ENCODE results near the gene SRP9.
"Not testable (repeated sequence)": the region's sequence is repeated elsewhere in the genome, so short reads cannot be mapped to it uniquely, and the experiment has no call there.

The SRP9 gene

DNA sequence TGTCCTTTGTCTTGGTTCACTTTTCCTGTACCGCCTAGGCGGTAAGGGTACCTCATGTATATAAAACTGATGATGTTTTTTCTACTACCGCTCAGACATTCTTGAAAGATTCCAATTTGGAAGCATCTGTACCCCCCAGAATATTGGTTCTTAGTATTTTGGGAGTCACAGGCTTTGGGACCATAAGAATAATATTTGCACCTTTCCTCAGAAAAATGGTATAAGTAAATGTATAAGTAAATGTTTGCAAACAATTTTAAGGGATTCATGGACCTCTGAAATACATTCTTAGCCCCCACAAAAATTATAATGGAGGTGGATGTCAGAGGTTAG, 677 bp downstream of the SRP9 start:
- DNase-seq, result no peak

DNA sequence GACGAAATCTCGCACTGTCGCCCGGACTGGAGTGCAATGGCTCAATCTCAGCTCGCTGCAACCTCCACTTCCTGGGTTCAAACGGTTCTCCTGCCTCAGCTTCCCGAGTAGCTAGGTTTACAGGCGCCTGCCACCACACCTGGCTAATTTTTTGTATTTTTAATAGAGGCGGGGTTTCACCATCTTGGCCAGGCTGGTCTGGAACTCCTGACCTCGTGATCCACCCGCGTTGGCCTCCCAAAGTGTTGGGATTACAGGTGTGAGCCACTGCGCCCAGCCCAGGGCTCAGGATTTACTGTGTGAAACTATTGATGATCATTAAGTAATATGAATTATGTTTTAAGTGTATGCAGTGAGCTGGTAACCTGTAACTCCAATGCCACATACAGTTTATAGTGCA, 1.5 kb downstream of the SRP9 start:
- DNase-seq, result not testable (repeated sequence)

DNA sequence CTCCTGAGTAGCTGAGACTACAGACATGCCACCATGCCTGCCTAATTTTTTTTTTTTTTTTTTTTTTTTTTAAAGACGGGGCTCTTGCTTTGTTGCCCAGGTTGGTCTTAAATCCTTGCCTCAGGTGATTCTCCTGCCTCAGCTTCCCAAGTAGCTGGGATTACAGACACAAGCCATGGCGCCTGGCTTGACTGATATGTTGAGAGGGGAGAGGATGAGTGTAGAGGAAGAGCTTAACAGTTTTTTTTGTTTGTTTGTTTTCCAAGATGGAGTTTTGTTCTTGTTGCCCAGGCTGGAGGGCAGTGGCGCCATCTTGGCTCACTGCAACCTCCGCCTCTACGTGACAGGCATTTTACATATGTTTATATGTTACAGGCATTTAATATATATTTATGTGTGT, 2.5 kb downstream of the SRP9 start:
- no peak for DNase-seq

DNA sequence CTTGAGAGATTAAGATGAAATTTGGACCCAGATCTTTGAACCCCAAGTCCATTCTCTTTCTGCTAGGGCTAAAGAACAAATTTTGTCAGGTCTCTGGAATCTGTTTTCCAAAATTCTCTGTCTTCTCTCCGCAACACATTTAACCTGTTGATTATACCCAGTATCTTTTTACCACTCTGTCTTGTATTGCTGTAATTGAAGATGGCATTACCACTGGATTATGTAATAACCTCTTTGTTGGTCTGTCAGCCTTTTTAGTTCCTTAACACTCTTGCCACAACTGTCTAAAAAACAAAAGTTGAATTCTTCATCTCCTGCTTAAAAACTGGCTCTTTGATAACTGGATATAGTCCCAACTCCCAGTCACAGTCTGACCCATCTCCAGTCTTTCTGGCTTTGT, 3.0 kb downstream of the SRP9 start:
- DNase-seq, result no peak

DNA sequence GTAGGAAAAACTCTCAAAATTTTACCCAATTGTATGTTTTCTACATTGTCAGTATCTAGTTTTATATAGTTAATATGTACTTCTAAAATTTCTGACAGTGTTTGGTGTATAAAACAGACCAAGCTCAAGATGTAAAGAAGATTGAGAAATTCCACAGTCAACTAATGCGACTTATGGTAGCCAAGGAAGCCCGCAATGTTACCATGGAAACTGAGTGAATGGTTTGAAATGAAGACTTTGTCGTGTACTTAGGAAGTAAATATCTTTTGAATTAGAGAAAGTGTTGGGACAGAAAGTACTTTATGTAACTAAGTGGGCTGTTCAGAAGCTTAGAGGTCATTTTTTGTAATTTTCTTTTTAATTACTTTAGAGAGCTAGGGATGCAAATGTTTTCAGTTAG, 11.5 kb downstream of the SRP9 start:
- not testable (repeated sequence) for DNase-seq

DNA sequence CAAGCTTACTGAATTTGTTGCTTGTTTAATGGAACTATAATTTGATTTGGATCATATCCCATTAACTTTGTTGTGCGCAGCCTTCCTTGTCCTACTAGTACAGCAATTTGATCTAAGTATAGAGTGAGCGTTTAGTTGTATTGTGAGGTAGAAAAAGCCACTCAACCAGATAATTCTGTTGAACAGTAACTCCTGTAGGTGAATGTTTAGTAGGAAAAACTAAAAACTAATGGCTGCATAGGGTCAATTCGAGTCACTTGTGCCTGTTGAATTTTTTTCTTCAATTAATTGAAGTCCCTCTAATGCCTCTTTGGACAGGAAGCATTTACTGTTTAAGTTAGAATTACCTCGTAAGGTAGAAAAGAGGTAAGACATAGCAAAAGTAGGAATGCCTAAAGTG, 17.3 kb downstream of the SRP9 start:
- DNase-seq, result no peak

DNA sequence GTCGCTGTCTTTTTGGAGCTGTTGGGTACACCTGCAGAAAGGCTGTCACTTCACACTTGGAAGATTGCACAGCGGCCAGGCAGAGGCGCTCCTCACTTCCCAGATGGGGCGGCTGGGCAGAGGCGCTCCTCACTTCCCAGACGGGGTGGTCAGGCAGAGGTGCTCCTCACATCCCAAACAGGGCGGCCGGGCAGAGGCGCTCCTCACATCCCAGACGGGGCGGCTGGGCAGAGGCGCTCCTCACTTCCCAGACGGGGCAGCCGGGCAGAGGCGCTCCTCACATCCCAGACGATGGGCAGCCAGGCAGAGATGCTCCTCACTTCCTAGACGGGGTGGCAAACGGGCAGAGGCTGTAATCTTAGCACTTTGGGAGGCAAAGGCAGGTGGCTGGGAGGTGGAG, 18.5 kb downstream of the SRP9 start:
- not testable (repeated sequence) for DNase-seq

DNA sequence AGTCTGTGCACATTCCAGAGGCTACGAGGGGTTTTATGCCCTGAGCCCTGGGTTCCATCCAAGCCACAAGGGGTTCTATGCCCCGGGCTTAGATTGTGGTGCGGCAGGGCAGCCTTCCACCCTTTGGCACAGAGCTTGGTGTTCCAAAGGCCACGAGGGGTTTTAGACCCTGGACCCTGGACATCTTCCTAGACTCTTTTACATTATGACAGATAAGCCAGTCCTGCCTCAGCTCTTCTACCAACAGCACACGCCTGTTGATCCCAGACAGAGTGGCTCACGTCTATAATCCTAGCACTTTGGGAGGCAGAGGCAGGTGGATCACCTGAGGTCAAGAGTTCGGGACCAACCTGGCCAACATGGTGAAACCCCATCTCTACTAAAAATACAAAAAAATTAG, 23.5 kb downstream of the SRP9 start:
- not testable (repeated sequence) for DNase-seq

DNA sequence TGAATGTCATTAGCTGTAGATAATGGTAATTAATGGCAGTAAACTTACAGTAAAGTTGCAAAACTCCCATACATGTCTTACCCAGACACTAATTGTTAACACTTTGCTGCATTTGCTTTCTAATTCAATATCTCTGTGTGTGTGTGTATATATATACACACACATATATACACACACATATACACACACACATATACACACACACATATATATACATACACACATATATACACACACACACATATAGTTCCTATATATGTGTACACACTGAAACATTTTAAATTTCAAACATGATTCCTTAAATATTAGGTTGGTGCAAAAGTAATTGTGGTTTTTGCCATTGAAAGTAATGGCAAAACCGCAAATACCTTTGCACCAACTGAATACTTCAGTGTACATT, 28.6 kb downstream of the SRP9 start:
- no peak for DNase-seq

DNA sequence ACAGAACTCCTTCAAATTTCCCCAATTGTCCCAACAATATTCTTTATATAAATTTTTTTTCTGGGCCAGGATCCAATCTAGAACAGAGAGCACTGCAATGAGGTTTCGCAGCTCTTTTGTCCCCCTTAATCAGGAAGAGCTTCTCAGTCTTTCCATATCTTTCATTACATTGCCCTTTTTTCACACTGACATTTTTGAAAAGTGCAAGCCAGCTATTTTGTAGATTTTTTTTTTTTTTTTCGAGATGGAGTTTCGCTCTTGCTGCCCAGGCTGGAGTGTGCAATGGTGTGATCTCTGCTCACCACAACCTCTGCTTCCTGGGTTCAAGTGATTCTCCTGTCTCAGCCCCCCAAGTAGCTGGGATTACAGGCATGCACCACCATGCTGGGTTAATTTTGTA, 29.1 kb downstream of the SRP9 start:
- not testable (repeated sequence) for DNase-seq

DNA sequence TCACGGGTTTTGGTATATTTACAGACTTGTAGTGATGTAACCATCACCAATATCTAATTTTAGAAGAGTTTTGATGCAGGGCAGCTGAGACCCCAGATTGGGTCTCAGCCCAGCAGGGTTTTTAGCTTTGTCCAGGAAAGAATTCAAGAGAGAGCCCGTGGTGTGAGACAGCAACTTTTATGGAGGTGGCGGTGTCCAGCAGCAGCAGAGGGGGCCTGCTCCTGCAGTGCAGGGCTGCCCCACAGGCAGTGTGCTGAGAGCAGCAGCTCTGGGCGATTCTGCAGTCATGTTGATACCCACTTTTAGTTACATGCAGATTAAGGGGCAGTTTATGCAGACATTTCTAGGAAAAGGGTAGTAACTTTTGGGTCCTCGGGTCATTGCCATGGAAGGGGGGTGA, 30.5 kb downstream of the SRP9 start:
- DNase-seq, result no peak

DNA sequence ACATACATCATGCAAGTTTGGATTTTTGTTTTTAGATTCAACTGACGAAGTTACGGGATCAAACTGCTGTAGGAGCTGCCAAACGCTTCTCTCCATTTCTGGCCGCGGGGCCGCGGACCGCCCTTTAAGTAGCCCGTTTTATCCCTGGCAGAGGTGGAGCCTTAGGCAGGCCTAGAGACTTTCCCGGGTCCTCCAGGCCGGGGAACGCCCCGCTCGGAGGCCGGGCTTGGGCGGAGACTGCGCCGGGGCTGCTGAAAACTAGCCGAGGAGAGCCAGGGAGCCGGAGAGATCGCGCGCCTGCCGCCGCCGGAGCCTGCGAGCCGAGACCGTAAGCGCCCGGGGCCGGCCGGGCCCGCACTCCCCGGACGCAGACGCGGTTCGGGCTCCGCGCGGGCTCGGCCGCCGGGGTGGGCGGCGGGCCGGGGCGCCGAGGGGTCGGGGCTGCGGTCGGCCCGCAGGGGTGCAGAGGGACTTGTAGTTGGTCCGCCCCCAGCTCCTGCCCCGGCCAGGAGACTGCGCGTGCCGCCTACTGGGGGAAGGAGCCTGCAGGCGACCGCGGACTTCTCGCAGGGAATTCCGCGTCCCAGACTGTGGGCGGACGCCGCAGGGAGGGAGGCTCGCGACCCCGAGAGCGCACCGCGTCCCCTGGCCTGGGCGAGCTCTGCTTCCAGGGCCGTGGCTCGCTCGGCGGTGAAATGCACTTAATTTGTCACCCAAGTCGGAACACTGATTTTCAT, 32.4 kb downstream of the SRP9 start, which contains the start of gene EPHX1:
TSS of gene EPHX1 (plus strand) at position 283 of the 737 bp plus-strand sequence. CDS start 18,606 bp downstream, outside the sequence.
- peak; percentile 86 for DNase-seq

DNA sequence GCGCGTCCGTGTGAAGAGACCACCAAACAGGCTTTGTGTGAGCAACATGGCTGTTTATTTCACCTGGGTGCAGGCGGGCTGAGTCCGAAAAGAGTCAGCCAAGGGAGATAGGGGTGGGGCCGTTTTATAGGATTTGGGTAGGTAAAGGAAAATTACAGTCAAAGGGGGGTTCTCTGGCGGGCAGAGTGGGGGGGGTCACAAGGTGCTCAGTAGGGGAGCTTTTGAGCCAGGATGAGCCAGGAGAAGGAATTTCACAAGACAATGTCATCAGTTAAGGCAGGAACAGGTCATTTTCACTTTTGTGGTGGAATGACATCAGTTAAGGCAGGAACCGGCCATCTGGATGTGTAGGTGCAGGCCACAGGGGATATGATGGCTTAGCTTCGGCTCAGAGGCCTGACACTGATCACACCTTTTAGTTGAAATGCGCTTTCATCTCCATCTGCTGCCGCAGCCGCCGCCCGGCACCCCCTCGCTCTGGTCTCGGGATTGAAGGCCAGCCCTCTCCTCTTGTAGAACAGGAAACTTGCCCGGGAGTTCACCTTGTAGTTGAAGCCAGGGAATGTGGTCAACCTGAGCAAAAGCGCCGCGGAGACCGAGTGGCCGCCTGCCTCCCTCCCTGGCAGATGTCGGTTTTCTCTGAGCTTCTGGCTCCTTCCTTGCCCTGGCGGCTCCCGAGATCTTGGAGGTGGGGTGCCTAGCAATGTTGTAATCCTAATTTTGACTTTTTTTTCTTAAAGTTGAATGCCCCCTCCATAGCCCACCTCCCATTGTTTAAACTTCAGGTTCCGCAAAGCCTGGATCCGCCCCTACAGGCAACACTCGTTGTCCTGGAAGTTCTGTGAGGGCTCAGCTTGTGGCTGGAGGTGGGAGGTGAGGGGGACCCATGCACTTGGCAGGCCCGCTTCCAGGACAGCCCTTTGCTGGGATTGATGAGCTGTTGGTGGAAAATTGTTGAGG, 33.2 kb downstream of the SRP9 start:
- not testable (repeated sequence) for DNase-seq

DNA sequence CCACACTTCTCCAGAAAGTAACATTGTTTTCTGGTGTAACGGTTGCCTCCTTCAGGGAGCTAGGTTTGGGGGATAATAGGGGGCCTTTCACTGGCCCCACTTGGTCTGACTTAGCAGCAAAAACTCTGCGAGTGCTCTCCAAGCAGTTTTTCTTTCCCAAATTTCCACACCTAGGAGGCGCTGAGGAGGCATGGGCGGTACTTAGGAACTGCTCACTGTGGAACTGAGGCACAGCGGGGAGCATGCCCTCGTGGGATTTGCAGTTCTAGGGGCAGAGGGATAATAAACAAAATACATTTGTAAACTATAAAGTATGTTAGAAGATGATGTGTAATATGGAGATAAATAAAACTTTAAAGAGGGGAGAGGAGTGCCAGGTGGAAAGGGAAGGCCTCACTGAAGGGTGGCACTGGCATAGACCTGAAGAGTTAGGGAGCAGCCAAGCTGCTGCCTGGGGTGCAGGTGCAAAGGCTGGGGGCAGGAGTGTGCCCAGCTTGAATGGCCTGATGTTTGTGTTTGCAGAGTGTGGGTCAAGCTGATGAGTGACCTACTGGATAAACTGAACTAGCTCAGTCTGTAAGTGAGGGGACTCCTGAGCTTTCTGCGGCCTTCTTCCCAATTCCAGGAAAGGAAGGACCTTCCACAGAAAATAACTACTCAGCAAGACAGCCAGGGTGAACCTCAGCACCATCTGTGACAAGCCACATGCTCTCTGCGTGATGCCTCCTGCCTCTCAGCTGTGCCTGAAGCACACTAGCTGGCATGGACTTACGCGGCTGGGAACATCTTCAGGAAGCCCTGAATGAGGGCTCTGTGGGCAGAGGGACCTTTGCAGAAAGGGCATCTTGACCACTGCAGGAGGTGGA, 34.2 kb downstream of the SRP9 start:
- DNase-seq, result peak; percentile 6

DNA sequence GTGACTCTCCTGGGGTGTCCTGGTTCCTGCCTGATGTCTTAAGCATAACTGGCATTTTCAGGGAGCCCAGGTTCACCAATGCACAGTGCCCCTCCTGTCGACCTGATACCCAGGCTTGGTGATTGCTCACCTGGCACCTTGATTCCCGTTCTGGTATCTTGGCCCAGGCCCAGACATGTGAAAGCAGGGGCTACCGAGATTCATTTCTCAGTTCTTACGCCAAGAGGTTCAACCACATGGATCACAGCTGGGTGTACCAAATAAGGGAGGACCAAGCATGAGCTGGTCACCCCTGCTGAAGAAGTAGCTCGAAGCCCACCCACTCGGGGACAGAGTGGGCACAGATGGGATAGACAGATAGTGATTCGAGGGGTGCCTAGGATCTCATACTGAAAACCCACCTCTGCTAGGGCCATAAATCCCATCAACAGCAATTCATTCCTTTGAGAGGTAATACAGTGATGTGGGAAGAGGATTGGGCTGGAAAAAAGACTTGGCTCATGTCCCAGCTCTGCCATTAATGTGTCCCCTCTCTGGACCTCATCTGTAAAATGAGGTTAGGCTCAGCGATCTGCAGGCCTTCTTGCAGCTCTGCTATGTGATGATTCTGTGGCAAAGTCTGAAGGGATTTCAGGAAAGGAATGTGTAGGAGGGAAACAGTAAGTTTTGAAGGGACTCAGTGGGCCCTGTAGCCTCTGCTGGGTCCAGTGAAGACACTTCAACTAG, 35.0 kb downstream of the SRP9 start:
- DNase-seq, result peak; percentile 3

DNA sequence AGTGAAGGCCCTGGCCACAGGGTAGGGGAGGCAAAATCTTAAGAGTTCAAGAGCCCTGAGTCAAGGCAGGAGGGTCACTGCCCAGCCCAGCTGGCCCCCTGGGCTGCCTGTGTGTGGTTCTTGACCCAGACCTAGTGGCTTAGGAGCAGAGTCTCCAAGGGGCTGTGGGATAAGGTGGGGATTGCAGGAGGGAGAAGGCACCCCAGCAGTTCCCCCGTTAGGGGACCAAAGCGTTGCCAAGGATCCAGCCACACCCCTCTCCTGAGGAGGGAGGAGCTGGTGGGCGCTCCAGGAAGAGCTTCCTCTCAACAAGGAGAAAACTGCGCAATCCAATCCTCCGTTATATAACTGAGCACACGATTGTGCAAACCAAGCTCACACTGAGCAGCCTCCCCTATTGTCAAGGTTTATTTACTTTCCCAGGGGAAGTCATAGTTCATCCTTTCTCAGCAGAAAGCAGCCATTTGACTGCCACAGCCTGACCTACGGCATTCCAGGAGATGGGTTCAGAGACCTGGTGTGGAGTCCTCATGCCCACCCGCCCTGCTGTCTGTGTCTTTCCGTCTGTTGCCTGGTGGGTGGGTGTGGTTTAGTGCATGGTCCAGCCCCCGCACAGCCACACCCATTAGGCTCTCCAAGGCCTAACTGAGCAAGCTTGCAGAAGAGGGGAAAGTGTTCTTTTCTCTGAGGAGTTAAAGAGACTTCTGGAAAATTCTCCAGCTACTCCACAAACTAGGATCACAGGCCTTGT, 35.8 kb downstream of the SRP9 start:
- DNase-seq, result peak; percentile 22

DNA sequence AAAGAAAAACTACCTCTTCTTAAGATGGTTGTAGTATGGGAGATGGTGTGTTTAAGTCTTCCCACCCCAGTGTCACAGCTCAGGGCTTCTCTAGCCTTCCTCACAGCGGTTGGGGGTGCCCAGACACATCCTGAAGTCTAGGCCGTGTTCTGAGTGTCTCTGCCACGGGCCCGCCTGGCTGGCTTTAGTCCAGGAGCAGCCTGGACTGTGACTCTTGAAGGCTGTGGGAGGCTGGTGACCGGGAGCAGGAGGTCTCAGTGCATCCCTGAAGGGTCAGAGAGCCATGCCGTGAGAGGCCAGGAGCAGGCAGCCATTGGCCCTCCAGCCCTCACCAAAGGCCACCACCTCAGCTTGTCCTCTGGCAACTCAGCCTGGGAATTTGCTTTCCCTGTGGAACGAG, 36.8 kb downstream of the SRP9 start:
- no peak for DNase-seq

DNA sequence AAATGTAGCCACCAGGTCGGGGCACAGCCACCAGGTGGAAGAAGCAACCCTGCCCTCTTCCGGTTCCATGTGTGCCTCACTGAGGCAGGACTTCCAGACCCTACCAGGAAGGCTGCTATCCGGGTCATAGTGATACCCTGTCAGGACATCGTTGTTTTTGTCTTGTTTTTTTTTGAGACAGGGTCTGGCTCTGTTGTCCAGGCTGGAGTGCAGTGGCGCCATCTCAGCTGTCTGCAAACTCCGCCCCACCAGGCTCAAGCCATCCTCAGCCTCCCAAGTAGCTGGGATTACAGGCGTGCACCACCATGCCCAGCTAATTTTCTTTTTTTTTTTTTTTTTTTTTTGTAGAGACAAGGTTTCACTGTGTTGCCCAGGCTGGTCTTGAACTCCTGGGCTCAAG, 37.5 kb downstream of the SRP9 start:
- not testable (repeated sequence) for DNase-seq

DNA sequence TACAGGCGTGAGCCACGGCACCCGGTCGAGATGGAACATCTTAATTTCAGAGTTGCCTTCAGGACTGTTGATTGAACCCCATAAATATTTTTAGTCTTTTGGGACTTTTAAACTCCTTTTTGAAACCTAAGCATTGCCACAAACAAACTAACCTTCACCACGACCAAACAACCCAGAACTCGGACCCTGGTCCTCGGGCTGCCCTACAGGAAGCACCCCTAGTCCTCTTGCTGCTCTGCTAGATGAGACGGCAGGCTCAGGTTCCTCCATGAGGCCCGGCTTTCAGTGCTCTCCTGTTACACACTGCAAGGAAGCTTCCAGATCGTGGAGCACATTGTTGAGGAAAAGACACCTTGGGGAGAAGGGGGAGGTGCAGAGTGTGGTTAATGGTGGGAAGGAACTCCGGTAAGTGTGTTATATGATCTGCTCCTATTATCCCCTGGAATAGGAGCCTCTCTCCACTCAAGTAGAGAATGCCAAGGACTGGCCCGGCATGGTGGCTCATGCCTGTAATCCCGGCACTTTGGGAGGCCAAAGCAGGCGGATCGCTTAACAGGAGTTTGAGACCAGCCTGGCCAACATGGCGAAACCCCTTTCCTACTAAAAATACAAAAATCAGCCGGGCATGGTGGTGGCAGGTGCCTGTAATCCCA, 38.0 kb downstream of the SRP9 start:
- no peak for DNase-seq

DNA sequence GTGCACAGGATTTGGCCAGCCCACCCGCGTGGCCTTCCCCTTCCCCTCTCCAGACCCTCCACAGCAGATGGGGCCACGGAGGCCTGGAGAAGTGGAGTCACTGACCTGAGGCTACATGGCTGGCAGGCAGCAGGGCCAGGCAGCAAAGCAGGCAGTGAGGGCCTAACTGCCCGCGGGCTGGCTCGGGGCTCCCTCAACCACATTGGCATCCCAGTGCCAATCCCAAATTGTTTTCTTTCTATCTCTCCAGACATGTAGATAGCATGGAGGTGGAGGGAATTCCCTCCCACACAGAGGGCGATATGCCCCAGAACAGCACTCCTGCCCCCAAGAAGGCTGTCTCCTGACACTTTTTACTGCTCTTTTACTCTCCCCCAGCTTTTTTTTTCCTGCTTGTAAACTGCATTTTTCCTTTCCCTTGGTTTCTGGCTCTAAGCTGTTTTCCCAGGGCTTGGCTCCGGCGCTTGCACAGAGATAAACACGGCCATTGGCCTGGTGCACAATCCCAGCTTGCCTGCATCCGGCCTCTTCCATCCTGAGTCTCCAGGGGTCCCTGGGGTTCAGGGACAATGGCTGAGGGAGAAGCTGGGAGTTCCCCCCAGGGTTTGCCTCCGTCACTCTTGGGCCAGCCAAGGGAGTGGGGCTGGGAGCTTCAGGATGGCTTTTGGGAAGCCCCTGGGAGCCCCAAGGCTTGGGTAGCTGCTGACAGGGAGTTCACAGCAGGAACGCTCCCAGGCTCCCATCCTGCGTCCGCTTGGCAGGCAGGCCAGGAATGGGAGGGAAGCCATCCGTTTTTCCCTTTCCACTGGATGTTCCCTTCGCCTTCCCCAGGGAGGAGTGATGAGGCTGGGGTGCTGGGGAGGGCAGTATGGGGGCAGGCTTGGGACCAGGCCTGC, 39.3 kb downstream of the SRP9 start:
- peak; percentile 8 for DNase-seq
